H1 (cell line): ENCODE data around the gene CTXN1. TPM values are rescaled to one million over a fixed set of nuclear protein-coding genes. Genes with fewer than 3 reads are reported as not detected.

Experiments used
- CTCF ChIA-PET: fragments of 300-600 bp; sonication (Branson Sonifier 250); formaldehyde crosslinking; loops from one replicate; lab custom pipeline; 2021; ENCODE audit not compliant: partially characterized antibody; lab: Charles Lee
- POLR2A ChIA-PET: fragments of 300-600 bp; sonication (Branson Sonifier 250); formaldehyde crosslinking; loops from one replicate; lab custom pipeline; 2021; ENCODE audit warnings: inconsistent platforms; ENCODE audit not compliant: partially characterized antibody; lab: Charles Lee
- DNase-seq, 2 experiments: peaks; one replicate each; pipeline versions ENCODE4 v3.0.0 to v3.0.0-alpha.2; 2010 to 2022; ENCODE audit warnings: low spot score in 2 of 2, low read depth in 1 of 2, mixed read lengths in 1 of 2
- FAIRE-seq: peaks from 2 replicates; lab custom pipeline; 2011; peaks lifted over from hg19 to GRCh38; lab: Jason Lieb, UNC
- H2AFZ ChIP-seq: 2 replicates; pipeline ENCODE4 v1.8.1; 2012; ENCODE audit warnings: low read length, inconsistent platforms
- H2AK5ac ChIP-seq: 2 replicates; pipeline ENCODE4 v1.6.1; 2013; ENCODE audit warnings: low read depth, low read length
- H2BK120ac ChIP-seq: replicated peaks from 2 replicates; pipeline ENCODE3; 2013; ENCODE audit warnings: low read depth, low read length, inconsistent platforms
- H2BK12ac ChIP-seq: 2 replicates; pipeline ENCODE4 v1.6.1; 2013; ENCODE audit warnings: low read depth, low read length
- H2BK15ac ChIP-seq: 2 replicates; pipeline ENCODE4 v1.6.1; 2013; ENCODE audit warnings: low read length
- H2BK20ac ChIP-seq: 2 replicates; pipeline ENCODE4 v1.6.1; 2013; ENCODE audit warnings: low read length
- H2BK5ac ChIP-seq: 2 replicates; pipeline ENCODE4 v1.6.1; 2013; ENCODE audit warnings: low read depth, low read length
- H3K14ac ChIP-seq: 2 replicates; pipeline ENCODE4 v1.6.1; 2013; ENCODE audit warnings: inconsistent platforms; ENCODE audit not compliant: insufficient read length
- H3K18ac ChIP-seq: 2 replicates; pipeline ENCODE4 v1.6.1; 2013; ENCODE audit warnings: low read length; ENCODE audit errors: extremely low read depth
- H3K23ac ChIP-seq: 2 replicates; pipeline ENCODE4 v1.6.1; 2013; ENCODE audit warnings: inconsistent platforms; ENCODE audit not compliant: insufficient read length
- H3K23me2 ChIP-seq: 2 replicates; pipeline ENCODE4 v1.6.1; 2013; ENCODE audit warnings: low read depth, low read length
- H3K27ac ChIP-seq: 2 replicates; pipeline ENCODE4 v1.6.1; 2011; ENCODE audit warnings: low read depth, low read length, inconsistent platforms
- H3K27me3 ChIP-seq, 4 experiments: replicated peaks in 1 of 4; 1 replicate in 1 of 4; 2 replicates in 3 of 4; pipeline versions ENCODE4 v1.6.1 to v1.8.1; 2011 to 2013; ENCODE audit warnings: low read length in 3 of 4, mild to moderate bottlenecking in 3 of 4, inconsistent platforms in 2 of 4, mixed read lengths in 2 of 4, moderate library complexity in 1 of 4; ENCODE audit not compliant: control insufficient read depth in 3 of 4, insufficient read depth in 3 of 4; ENCODE audit errors: extremely low read depth in 1 of 4
- H3K36me3 ChIP-seq, 4 experiments: 2 replicates each; pipeline versions ENCODE4 v1.6.1 to v1.8.1; 2011 to 2013; ENCODE audit warnings: mild to moderate bottlenecking in 4 of 4, low read length in 3 of 4, moderate library complexity in 2 of 4, control low read depth in 1 of 4, inconsistent platforms in 1 of 4; ENCODE audit not compliant: insufficient read depth in 4 of 4, control insufficient read depth in 2 of 4
- H3K4ac ChIP-seq: replicated peaks from 2 replicates; pipeline ENCODE3; 2013; ENCODE audit warnings: low read length, low read depth, mixed read lengths, inconsistent platforms; ENCODE audit not compliant: insufficient read length
- H3K4me1 ChIP-seq, 4 experiments: replicated peaks in 1 of 4; 1 replicate in 1 of 4; 2 replicates in 3 of 4; pipeline versions ENCODE4 v1.6.1 to v1.8.1; 2011 to 2013; ENCODE audit warnings: low read length in 3 of 4, inconsistent platforms in 2 of 4, mixed read lengths in 1 of 4; ENCODE audit not compliant: insufficient read depth in 4 of 4, control insufficient read depth in 3 of 4
- H3K4me2 ChIP-seq, 2 experiments: 2 replicates each; pipeline versions ENCODE4 v1.6.1 to v1.8.1; 2011 to 2013; ENCODE audit warnings: low read depth in 2 of 2, low read length in 2 of 2, control low read depth in 1 of 2, inconsistent platforms in 1 of 2, mild to moderate bottlenecking in 1 of 2; ENCODE audit not compliant: insufficient read depth in 1 of 2
- H3K4me3 ChIP-seq, 4 experiments: fragments of 200-600, 300-600 bp in 1 of 4; sonication (generic), shearing (Covaris generic), sonication (Bioruptor Twin) in 1 of 4; 2 replicates each; pipeline versions ENCODE4 v1.5.1 to v1.8.1; 2011 to 2016; ENCODE audit warnings: low read length in 4 of 4, low read depth in 3 of 4, control low read depth in 2 of 4, inconsistent platforms in 2 of 4, mild to moderate bottlenecking in 2 of 4, mixed read lengths in 1 of 4, moderate library complexity in 1 of 4; ENCODE audit not compliant: insufficient read depth in 2 of 4; ENCODE audit errors: extremely low read depth in 1 of 4
- H3K56ac ChIP-seq: replicated peaks from 2 replicates; pipeline ENCODE3; 2013; ENCODE audit warnings: low read depth, mild to moderate bottlenecking, mixed read lengths, low read length, inconsistent platforms; ENCODE audit not compliant: insufficient read length
- H3K79me1 ChIP-seq: 2 replicates; pipeline ENCODE4 v1.6.1; 2013; ENCODE audit warnings: low read depth, low read length, control low read depth
- H3K79me2 ChIP-seq, 2 experiments: 2 replicates each; pipeline versions ENCODE4 v1.6.1 to v1.8.1; 2012 to 2013; ENCODE audit warnings: low read length in 2 of 2, mild to moderate bottlenecking in 2 of 2, inconsistent platforms in 1 of 2; ENCODE audit not compliant: insufficient read depth in 2 of 2, control insufficient read depth in 1 of 2
- H3K9ac ChIP-seq, 4 experiments: replicated peaks in 1 of 4; 1 replicate in 1 of 4; 2 replicates in 3 of 4; pipeline versions ENCODE4 v1.6.1 to v1.8.1; 2011 to 2013; ENCODE audit warnings: low read depth in 3 of 4, low read length in 3 of 4, control low read depth in 2 of 4, mild to moderate bottlenecking in 2 of 4, moderate library complexity in 2 of 4, inconsistent platforms in 1 of 4; ENCODE audit errors: extremely low read depth in 1 of 4
- H3K9me3 ChIP-seq, 2 experiments: 2 replicates each; pipeline versions ENCODE4 v1.6.1 to v1.8.1; 2012 to 2013; ENCODE audit warnings: mild to moderate bottlenecking in 2 of 2, moderate library complexity in 2 of 2, control low read depth in 1 of 2, inconsistent platforms in 1 of 2, low read depth in 1 of 2, low read length in 1 of 2, mixed read lengths in 1 of 2; ENCODE audit not compliant: insufficient read depth in 2 of 2
- H4K20me1 ChIP-seq, 2 experiments: replicated peaks in 1 of 2; 2 replicates each; pipeline versions ENCODE3 to v1.8.1; 2011 to 2013; ENCODE audit warnings: inconsistent platforms in 2 of 2, low read length in 2 of 2, mild to moderate bottlenecking in 1 of 2; ENCODE audit not compliant: insufficient read depth in 2 of 2, control insufficient read depth in 1 of 2
- H4K5ac ChIP-seq: 2 replicates; pipeline ENCODE4 v1.6.1; 2013; ENCODE audit warnings: low read length, low read depth, mixed read lengths, inconsistent platforms; ENCODE audit not compliant: insufficient read length
- H4K8ac ChIP-seq: 2 replicates; pipeline ENCODE4 v1.8.0; 2013; ENCODE audit warnings: mild to moderate bottlenecking, moderate library complexity, low read length, inconsistent platforms; ENCODE audit not compliant: insufficient read depth; ENCODE audit errors: extremely low read depth
- H4K91ac ChIP-seq: replicated peaks from 2 replicates; pipeline ENCODE3; 2013; ENCODE audit warnings: low read length, mixed read lengths, inconsistent platforms; ENCODE audit not compliant: insufficient read length
- CBX8 ChIP-seq: fragments of 300-800, 300-1000 bp; sonication (generic); IDR thresholded peaks from 2 replicates; pipeline ENCODE4 v1.7.1; 2016; ENCODE audit warnings: low read depth, low read length, borderline replicate concordance
- POLR2AphosphoS5 ChIP-seq: IDR thresholded peaks from 2 replicates; pipeline ENCODE4 v1.6.1; 2011; ENCODE audit warnings: low read depth, low read length
- RBBP5 ChIP-seq: IDR thresholded peaks from 2 replicates; pipeline ENCODE4 v1.7.1; 2012; ENCODE audit warnings: low read depth, mild to moderate bottlenecking, inconsistent platforms, low read length, moderate library complexity, borderline replicate concordance
- TAF7 ChIP-seq: optimal IDR thresholded peaks from 2 replicates; pipeline ENCODE3; 2011; ENCODE audit warnings: low read depth, mild to moderate bottlenecking, inconsistent platforms, low read length, moderate library complexity, borderline replicate concordance
- WGBS, 2 experiments: shearing (Covaris generic) in 1 of 2; methylation state at CpG; one replicate each; pipeline versions ENCODE4 v1.1.6 to v1.1.7; 2013 to 2015; ENCODE audit warnings: low lambda C conversion rate in 2 of 2, mixed read lengths in 2 of 2, inconsistent platforms in 1 of 2, low coverage in 1 of 2, missing lambda C conversion rate in 1 of 2; ENCODE audit not compliant: insufficient replicate concordance in 2 of 2, insufficient coverage in 1 of 2, insufficient read length in 1 of 2; ENCODE audit errors: extremely low coverage in 1 of 2, missing lambda C conversion rate in 1 of 2; 5-methylcytosine and 5-hydroxymethylcytosine counted together
- polyA plus RNA-seq, 7 experiments: library from polyadenylated mRNA; depleted of rRNA in 3 of 7; stranded (reverse) in 5 of 7; unstranded in 2 of 7; fragments of >200 nt in 5 of 7; fragments of 200-250 nt in 2 of 7; gene quantifications; 1 replicate in 5 of 7; 2 replicates in 1 of 7; 4 replicates in 1 of 7; pipeline versions ENCODE4 v1.2.1 to v1.2.3, GENCODE V29; 2011 to 2013; ENCODE audit warnings: missing spikeins in 2 of 7, mixed read lengths in 2 of 7
- total RNA-seq: library from RNA; stranded (reverse); fragmentation: NEBNext Ultra II Directional; extraction: Animal tissue kit (Norgen Biotek cat#: 25700); gene quantifications from 2 replicates; pipeline ENCODE4 v1.2.1, GENCODE V29; 2021

CTXN1 gene
- total and polyA plus RNA-seq, 2 of the 8 experiments (the other 6 are each of a cell fraction or from before 2014, with no cell fraction given): 16.4 to 58.0 TPM

GRCh38 chr19:7914598-7915045 lies 11.3 kb downstream of the CTXN1 start, which contains the start of gene TGFBR3L:
Gene TGFBR3L, plus strand, starts transcription at chr19:7914830.
- Histone ChIP-seq H3K18ac (no peak within 1 kb of the TSS; the same call in 1 of the 2 replicates), H3K9ac (no peak within 1 kb of the TSS), H4K5ac (no peak within 1 kb of the TSS), H3K4ac (no peak within 1 kb of the TSS), H3K56ac (no peak within 1 kb of the TSS), H2AK5ac (0 out of 2 replicates have a peak within 1 kb of the TSS, but pooled peaks have one; percentile 11), H3K23me2 (peaks cover 13% of the 10 kb centered on the region; the same call in 1 of the 2 replicates), H3K4me1 (peaks cover 0 to 11% (median 8%) of the 10 kb centered on the region in 4 experiments; a peak in 5 of 7 replicates)
- POLR2A ChIA-PET: interaction anchor here (0.8 to 10.6 kb wide), 8 partner anchors 12 to 155 kb away, joined by 3 to 106 read pairs (median 8); partner anchors contain the start of genes CTXN1, MAP2K7 and TIMM44
- WGBS, 2 experiments: 92% methylated on average over 12 of the region's 12 CpGs; no CpG with 5 or more reads in 1 of the 2 experiments
- TF ChIP-seq CBX8 (no peak), RBBP5 (no peak), TAF7 (no peak), POLR2AphosphoS5 (no peak)
- TF ChIP-seq, all 59 proteins: peak for 0
- H4K91ac ChIP-seq: peak within 1 kb of the TSS; percentile 3
- CTCF ChIA-PET: interaction anchor here (1.0 to 9.0 kb wide), 8 partner anchors 11 to 62 kb away, joined by 3 to 112 read pairs (median 4); partner anchors contain the start of gene MAP2K7
- H3K9me3 ChIP-seq: no peaks in the 10 kb centered on the region
- no peak within 1 kb of the TSS for H2BK120ac ChIP-seq
- peaks cover 5 to 30% (median 16%) of the 10 kb centered on the region in 4 experiments; a peak in 4 of 8 replicates for H3K36me3 ChIP-seq
- no peak within 1 kb of the TSS for H3K27ac ChIP-seq
- no peak within 1 kb of the TSS for H4K8ac ChIP-seq
- H4K20me1 ChIP-seq: peaks cover 2 to 8% of the 10 kb centered on the region in 2 experiments
- no peak within 1 kb of the TSS for H2BK5ac ChIP-seq
- peak within 1 kb of the TSS; percentile 86 to 94; a peak in 3 of 4 replicates for H3K4me2 ChIP-seq
- H3K27me3 ChIP-seq: peaks cover 17 to 45% (median 39%) of the 10 kb centered on the region in 4 experiments; a peak in 6 of 7 replicates
- no peak within 1 kb of the TSS for H2BK15ac ChIP-seq
- no peak within 1 kb of the TSS for H2BK12ac ChIP-seq
- no peak within 1 kb of the TSS for H2AFZ ChIP-seq
- FAIRE-seq (no peak), DNase-seq (no peak)
- no peak within 1 kb of the TSS for H3K14ac ChIP-seq
- no peak within 1 kb of the TSS for H3K23ac ChIP-seq
- no peak within 1 kb of the TSS for H2BK20ac ChIP-seq
- H3K4me3 ChIP-seq: peak within 1 kb of the TSS in 3 of 4 experiments; percentile 29 to 64 (median 38); a peak in 2 of 8 replicates
- H3K79me2 ChIP-seq: no peaks in the 10 kb centered on the region
- no peaks in the 10 kb centered on the region for H3K79me1 ChIP-seq
